HG03457 (cell line): Measurements from ENCODE around the gene RAD50.
"Not testable (repeated sequence)": the region's sequence is repeated elsewhere in the genome, so short reads cannot be mapped to it uniquely, and the experiment has no call there.

ENCODE experiments used
- ATAC-seq: cut with Tn5 transposase; IDR thresholded peaks from one replicate; pipeline ENCODE4 v1.9.1; 2021; ENCODE audit warnings: moderate number of reproducible peaks; ENCODE audit not compliant: unreplicated experiment

The RAD50 gene

DNA sequence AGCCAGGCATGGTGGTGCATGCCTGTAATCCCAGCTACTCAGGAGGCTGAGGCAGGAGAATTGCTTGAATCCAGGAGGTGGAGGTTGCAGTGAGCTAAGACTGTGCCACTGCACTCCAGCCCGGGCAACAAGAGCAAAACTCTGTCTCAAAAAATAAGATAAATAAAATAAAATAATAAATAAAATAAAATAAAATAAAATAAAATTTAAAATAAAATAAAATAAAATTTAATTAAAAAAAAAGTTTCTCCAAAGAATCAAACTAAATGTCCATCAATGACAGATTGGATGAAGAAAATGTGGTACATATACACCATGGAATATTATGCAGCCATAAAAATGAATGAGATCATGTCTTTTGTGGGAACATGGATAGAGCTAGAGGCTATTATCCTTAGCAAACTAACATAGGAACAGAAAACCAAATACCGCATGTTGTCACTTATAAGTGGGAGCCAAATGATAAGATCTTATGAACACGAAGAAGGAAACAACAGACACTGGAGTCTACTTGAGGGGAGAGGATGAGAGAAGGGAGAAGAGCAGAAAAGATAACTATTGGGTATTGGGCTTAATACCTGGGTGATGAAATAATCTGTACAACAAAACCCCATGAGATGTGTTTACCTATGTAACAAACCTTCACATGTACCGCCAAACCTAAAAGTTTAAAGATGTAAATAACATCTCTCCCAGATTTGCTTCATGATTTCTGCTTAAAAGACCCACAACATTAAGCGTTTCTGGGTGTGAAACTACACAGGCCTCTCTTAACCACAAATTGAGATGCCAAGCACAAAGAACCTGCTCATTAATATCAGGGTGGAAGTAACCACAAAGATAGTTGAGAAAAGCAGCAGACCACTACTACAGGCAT lies 135.2 kb downstream of the RAD50 start:
- not testable (repeated sequence) for ATAC-seq

DNA sequence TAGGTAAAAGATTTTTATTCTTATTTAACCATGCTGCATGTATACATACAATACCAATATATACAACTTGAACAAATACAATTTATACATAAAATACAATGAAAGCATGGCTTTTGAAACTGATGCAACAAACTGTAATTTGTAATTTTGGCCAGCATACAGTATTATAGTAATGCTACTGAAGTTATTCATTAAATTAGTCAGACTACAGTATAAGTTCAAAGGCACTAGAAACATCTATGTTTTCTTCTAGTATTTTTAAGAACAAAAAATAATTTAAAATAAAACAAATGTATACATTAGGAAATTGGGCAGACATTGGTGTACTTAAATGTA lies 135.8 kb downstream of the RAD50 start:
- no peak for ATAC-seq
